ENCODE results near the gene SH3BGRL3. TPM values are rescaled to one million over a fixed set of nuclear protein-coding genes. Genes with fewer than 3 reads are reported as not detected.
"Not testable (repeated sequence)": the region's sequence is repeated elsewhere in the genome, so short reads cannot be mapped to it uniquely, and the experiment has no call there.

Gene SH3BGRL3
- 100 to 1,000 TPM in 2 of 3 donors, 10 to 100 TPM in 1; 54.1 to 269 (median 154) TPM for polyA plus RNA-seq

DNA sequence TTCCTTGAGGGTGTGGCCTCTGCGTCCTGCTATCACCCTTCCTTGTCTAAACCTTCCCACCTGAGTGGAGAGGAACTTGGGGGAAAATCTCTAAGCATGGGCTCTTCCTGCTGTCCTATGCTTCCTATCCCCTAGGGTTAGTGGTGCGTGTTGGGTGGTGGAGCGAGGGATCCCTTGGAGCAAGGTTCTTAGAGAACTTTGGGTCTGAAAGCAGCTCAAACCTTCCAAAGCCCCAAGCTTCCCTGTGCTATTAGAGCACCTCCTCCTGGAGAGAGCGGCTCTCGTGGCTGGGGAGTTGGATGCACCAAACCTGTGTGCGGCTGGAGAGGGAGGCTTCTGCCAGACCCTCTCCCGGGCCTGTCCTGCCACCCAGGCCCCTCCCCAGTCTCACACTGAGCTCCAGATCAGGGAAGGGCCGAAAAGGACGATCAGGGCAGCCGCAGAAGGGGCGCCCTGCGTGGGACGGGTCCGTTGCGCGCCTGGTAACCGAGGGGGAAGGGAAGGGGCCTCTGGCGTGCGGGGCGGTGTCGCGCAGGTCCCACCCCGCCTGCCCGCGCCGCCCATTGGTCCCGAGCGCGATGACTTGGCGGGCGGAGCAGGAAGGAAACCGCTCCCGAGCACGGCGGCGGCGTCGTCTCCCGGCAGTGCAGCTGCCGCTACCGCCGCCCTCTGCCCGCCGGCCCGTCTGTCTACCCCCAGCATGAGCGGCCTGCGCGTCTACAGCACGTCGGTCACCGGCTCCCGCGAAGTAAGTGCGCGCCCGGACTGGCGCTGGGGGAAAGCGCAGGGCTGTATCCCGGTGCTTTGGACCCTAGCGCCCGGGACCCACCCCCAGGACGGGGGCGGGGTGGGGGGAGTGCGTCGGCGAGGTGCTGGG is at the start of gene SH3BGRL3:
SH3BGRL3 (plus strand) TSS at position 631 of the 877 bp plus-strand sequence; CDS start at position 701, 70 bp downstream.
- H3K27ac ChIP-seq (ENCODE audit: low read depth, low read length): peak within 1 kb of the TSS; percentile 75
- WGBS, 3 donors: 1 to 2% (median 1%) methylated on average over 56 to 66 of the region's 66 CpGs

DNA sequence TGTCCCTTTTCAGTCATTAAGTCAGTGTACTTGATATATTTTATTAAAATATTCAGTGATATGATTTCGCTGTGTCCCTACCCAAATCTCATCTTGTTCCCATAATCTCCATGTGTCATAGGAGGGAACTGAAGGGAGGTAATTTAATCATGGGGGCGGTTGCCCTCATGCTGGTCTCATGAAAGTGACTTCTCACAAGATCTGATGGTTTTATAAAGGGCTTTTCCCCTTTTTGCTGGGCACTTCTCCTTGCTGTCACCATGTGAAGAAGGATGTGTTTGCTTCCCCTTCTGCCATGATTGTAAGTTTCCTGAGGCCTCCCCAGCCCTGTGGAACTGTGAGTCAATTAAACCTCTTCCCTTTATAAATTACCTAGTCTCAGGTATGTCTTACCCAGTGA is 49.2 kb upstream of the SH3BGRL3 start:
- 75 to 96% (median 80%) methylated on average over 2 of the region's 2 CpGs for WGBS, 3 donors
- not testable (repeated sequence) for H3K27ac ChIP-seq (ENCODE audit: low read depth, low read length)

DNA sequence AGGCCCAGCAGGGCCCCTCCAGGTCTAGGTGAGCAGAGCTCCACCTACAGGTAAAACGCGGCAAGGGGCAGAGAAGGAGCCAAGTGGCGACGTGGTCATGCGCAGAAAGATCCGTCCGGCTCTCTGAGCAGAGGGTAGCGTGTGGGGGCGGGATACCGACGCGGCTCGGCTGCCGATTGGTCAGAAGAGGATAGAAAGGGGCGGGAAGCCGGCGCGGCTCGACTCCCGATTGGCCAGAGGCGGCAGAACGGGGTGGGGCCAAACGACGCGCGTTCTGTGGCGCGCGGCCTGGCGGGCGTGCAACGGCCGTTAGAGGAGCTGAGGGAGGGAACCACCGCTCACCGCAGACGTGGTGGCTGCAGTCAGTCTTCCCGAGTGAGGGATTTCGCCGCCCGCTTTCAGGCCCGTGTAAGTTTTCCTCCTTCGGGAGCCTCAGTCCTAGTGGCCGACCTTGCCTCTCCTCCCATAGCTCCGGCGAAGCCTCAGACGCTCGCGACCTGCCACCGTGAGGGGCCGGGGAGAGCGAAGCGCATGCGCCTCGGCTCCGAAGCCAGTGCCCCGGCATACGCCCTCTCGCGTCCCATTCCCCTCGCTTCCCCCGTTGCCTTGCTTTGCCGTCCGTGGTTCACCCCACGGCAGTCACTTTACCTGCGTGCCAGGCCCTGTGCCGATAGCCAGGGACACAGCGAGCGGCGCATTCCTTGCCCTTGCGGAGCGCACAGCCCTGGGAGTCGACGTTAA is 45.8 kb upstream of the SH3BGRL3 start, which contains the start of gene CEP85:
CEP85 (plus strand) TSS at position 298 of the 741 bp plus-strand sequence. CDS start 5,584 bp downstream, outside the sequence.
- 0 to 1% (median 0%) methylated on average over 64 to 73 of the region's 73 CpGs for WGBS, 3 donors
- H3K27ac ChIP-seq (ENCODE audit: low read depth, low read length): peak within 1 kb of the TSS; percentile 48

DNA sequence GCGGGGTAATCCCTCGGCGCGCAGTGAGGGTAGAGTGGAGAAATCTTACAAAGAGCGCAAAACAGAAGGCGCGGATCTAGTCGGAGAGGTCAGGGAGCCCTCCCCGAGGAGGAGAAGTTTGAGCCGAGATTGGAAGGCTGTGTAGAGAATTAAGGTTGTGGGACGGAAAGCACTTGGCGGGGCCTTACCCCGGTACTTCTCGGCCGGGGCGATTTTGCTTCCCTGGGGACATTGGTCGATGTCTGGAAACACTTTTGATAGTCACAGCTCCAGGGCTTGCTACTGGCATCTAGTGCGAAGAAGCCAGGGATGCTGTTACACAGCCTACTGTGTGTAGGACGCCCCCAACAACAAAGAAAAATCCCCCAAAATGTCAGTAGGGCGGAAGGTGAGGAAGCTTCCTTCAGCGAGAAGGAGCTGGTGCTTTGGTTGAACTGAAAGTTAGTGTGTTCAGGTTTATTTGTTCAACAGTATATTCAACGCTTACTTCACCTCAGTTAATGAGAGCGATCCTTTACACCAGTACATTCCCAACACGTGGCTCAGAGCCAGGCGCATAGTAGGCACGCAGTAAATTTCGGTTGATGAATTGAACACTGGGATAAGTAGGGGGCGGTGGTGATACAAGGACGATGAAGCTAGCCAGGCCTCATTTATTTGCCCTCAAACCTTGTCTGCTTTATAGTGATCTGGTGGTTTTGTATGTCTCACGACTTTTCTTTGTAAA is 45.1 kb upstream of the SH3BGRL3 start:
- peak overlapping the region; percentile 48 for H3K27ac ChIP-seq (ENCODE audit: low read depth, low read length)
- 2 to 3% (median 2%) methylated on average over 30 of the region's 30 CpGs for WGBS, 3 donors

DNA sequence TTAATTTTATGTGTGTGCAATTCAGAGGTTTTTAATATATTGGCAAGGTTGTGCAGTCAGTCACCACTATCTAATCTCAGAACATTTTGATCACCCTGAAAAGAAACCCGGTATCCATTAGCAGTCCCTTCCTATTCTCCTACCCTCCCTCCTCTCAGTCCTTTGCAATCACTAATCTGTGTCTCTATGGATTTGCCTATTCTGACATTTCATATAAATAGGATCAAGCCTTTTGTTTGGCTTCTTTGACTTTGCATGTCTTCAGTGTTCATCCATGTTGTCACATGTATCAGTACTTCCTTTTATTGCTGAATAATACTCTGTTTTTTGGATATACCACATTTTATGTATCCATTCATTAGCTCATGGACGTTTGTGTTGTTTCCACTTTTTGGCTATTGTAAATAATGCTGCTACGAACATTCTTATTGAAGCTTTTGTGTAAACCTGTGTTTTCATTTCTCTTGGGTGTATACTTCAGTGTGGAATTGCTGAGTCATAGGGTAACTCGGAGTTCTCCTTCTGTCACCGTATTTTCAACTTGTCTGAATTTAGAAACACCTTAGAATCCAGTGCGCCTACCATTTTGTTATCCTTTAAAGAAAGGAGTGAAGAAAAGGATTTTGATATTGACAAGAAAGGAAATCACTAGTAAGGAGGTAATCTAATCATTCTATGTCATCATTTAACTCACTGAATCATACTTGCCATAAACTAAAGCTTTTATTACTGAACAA is 42.5 kb upstream of the SH3BGRL3 start:
- H3K27ac ChIP-seq (ENCODE audit: low read depth, low read length): no peak overlapping the region
- WGBS, 3 donors: 60 to 69% (median 61%) methylated on average over 6 of the region's 6 CpGs

DNA sequence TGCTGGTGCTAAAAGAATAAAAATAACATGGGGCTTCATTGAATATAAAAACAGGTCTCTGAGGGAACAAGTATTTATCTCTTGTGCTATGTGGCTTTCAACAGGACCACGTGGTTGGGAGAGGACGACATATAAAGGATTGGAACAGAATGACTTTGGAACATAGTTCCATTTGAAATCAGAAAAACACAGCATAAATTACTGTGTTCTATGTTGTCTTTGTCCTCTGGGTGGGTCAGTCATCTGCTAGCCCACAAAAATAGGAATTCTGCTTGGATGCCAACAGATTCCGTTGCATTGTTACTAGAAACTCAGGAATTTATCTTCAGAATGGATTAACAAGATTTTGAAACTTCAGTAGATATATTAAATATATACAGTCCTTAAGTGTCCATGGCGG is 40.0 kb upstream of the SH3BGRL3 start:
- 83 to 94% (median 92%) methylated on average over 4 of the region's 4 CpGs for WGBS, 3 donors
- H3K27ac ChIP-seq (ENCODE audit: low read depth, low read length): no peak overlapping the region

DNA sequence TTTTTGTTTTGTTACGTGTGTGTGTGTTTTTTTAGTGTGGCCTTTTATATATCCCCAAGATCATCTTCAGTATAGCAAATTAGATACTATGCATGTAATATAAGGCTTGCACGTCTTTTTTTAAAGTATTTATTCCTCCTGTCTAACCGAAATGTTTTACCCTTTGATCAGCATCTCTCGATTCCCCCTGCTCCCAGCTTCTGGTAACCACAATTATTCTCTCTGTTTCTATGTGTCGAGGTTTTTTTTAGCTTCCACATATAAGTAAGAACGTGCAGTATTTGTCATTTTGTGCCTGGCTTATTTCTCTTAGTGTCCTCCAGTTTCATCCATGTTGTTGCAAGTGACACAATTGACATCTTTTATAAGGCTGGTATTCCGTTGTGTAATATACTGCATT is 27.2 kb upstream of the SH3BGRL3 start:
- WGBS, 3 donors: 76 to 81% (median 79%) methylated on average over 7 of the region's 7 CpGs
- no peak overlapping the region for H3K27ac ChIP-seq (ENCODE audit: low read depth, low read length)

DNA sequence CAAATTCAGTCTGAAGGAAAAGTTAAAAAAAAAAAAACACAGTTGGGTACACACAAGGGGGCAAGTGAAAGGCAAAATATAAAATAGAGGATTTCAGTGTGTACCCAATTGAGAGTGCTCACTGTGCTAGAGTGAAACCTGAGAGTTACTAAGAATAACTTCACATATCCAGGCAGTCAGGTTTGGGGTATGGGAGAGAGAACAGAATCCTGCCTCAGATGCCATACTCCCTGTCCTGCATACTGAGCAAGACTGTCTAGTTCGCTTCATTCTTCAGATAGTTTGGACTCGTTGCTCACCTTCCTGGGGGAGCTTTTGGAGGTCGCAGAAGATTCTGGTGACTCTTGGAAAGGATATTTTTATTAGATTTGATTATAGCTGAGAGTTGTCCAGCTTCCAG is 25.5 kb upstream of the SH3BGRL3 start:
- no peak overlapping the region for H3K27ac ChIP-seq (ENCODE audit: low read depth, low read length)

DNA sequence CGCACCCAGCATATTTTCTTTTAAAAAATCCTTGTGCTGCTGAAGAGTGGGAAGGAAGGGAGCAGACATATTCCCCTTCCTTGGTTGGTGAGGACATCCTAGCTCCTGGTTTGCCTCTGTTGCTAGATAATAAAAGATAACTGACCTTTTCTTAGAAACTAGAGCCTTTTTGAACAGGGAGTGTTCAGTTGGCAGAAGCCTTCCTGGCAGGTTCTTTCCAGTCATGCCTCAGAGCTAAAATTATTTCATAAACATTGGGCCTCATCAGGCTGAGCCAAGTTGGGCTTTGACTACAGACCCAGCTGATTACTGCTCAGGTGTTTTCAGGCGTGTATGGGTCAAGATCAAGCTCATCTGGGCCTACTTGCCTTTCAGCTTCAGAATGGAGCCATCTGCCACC is 22.7 kb upstream of the SH3BGRL3 start:
- WGBS, 3 donors: 89 to 95% (median 95%) methylated on average over 2 of the region's 2 CpGs

More for the DNA sequence above, 25.5 kb upstream of the SH3BGRL3 start:
- WGBS, 3 donors: 90 to 95% (median 92%) methylated on average over 3 of the region's 3 CpGs

DNA sequence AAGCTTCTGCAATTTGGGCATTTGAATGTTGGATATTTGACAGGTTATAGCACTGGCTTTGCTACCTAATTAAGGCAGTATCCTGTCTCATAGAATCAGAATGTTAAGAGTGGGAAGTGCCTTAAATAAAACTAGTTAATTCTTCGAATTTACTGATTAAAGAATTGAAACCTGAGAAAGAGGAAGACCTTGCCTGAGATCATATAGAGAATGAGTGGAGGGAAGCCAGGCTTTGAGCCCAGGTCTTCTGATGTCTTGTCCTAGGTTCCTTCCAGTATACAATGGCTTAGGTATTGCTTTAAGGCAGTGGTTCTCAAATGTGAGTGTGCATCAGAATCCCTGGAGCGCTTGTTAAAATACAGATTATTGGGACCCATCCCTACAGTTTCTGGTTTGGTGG is 20.9 kb upstream of the SH3BGRL3 start:
- H3K27ac ChIP-seq (ENCODE audit: low read depth, low read length): no peak overlapping the region
- 80 to 83% (median 81%) methylated on average over 2 of the region's 2 CpGs for WGBS, 3 donors

More for the DNA sequence above, 22.7 kb upstream of the SH3BGRL3 start:
- no peak overlapping the region for H3K27ac ChIP-seq (ENCODE audit: low read depth, low read length)

DNA sequence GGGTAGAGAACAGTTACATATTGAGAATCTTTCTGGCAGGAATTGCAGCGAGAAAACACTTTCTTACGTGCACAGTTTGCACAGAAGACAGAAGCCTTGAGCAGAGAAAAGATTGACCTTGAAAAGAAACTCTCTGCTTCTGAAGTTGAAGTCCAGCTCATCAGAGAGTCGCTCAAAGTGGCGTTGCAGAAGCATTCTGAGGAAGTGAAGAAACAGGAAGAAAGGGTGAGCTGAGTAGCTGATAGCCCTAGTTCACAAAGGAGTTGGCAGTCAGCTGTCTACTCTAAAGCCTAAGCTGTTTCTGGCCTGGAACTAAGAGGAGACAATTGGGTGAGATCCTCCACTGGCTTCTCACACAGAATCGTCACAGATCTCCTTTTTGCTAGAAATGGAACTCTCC is 20.3 kb upstream of the SH3BGRL3 start:
- H3K27ac ChIP-seq (ENCODE audit: low read depth, low read length): no peak overlapping the region
- 61 to 90% (median 76%) methylated on average over 5 of the region's 5 CpGs for WGBS, 3 donors

DNA sequence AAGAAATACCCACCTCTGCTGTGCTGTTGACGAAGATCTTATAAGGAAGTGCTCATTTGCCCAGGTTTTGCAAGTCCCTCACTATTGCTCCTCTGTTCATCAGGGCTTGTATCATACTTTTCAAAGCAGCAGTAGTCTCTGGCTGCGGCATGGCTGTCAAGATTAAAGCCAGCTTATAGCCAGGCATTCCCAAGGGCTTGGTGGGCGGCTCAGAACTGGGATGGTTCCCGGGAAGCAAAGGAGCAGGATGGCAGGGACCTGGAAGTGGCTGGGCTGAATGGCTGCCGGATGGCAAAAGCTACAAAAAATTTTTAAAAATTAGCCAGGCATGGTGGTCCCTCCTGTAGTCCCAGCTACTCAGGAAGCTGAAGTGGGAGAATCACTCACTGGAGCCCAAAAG is 16.7 kb upstream of the SH3BGRL3 start:
- H3K27ac ChIP-seq (ENCODE audit: low read depth, low read length): no peak overlapping the region
- 84 to 93% (median 92%) methylated on average over 5 of the region's 5 CpGs for WGBS, 3 donors

DNA sequence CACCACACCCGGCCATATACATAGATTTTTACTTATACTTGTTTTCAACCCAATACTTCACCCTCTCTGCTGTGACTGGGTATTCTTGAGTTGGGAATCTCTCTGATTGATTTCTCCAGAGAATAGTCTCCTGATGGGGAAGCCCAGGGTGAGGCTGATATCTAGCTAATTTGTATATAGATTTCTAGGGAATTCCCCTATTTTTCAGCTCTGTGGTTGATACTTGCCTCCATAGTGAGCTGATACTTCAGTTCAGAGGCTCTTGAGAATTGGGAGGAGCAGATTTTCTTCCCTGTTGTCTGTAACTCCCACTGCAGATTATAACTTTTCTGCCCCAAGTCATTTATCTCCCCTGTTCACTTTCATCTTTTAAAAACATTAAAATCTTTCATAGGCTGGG is 14.5 kb upstream of the SH3BGRL3 start:
- 96 to 100% (median 98%) methylated on average over 1 of the region's 1 CpG for WGBS, 3 donors
- no peak overlapping the region for H3K27ac ChIP-seq (ENCODE audit: low read depth, low read length)

DNA sequence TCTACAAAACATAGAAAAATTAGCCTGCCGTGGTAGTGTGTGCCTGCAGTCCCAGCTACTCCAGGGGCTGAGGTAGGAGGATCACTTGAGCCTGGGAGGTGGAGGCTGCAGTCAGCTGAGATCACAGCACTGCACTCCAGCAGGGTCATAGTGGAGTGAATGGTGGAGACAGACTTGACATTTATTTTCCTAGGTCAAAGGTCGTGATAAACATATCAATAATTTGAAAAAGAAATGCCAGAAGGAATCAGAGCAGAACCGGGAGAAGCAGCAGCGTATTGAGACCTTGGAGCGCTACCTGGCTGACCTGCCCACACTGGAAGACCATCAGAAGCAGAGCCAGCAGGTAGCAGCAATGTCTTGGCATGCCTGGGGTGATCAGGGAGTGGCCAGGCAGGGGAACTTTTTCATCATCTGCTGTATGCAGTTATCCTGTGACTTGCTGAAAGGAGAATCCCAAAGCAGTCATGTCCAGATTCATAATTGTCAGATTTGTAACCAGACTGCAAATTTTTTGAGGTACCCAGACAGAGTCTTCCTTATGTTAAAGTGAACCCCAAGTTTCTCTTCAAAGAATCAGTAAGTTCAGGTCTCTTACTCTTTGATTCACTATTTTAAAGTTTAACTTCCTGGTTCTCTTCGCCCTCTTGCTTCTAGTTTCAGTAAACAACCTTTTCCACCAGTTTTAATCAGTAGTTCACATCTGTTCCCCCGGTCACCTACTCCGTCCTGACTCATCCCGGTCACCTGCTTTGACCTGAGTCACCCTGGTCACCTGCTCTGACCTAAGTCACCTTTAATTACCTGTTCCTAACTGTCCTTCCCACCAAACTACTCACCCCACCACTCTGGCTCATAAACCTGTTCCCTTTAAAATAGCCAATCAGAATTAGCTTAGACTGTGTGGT is 11.3 kb upstream of the SH3BGRL3 start:
- no peak overlapping the region for H3K27ac ChIP-seq (ENCODE audit: low read depth, low read length)
- 96 to 97% (median 97%) methylated on average over 9 of the region's 9 CpGs for WGBS, 3 donors

DNA sequence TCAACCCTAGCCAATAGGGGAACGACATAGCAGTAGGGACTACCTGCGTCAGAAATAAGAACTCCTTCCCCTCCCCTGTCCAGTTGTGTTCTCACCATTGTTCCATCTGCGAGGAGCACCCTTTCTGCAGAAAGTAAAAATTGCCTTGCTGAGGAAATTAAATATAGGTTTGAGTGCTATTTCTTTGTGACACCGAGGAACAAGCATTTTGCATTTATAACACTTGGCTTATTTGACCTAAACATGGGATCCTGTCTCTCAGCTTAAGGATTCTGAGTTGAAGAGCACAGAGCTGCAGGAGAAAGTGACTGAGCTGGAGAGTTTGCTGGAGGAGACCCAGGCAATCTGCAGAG is 10.7 kb upstream of the SH3BGRL3 start:
- 96 to 99% (median 98%) methylated on average over 4 of the region's 4 CpGs for WGBS, 3 donors
- no peak overlapping the region for H3K27ac ChIP-seq (ENCODE audit: low read depth, low read length)

DNA sequence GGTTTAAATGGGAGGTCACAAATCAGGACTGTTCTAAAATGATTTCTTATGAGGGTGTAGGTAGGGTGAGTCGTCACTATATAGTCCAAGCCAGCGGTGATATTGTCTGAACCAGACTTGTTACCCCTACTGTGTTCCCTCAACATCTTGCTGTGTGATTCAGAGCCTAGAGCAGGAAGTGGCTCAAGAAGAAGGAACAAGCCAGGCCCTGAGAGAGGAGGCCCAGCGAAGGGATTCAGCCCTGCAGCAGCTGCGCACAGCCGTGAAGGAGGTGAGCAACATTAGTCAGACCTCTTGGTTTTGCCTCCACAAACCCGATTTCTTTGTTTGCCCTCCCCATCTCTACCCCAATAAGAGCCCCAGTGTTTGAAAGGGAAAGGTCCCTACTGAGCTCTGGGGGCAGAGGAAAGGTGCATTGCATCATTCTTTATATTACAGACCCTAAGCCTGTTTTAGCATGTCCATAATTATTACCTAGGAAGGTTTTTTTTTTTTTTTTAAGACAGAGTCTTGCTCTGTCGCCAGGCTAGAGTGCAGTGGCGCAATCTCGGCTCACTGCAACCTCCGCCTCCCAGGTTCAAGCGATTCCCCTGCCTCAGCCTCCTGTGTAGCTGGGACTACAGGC is 5.0 kb upstream of the SH3BGRL3 start:
- WGBS, 3 donors: 59 to 86% (median 71%) methylated on average over 11 of the region's 11 CpGs
- H3K27ac ChIP-seq (ENCODE audit: low read depth, low read length): peak overlapping the region; percentile 42

All from adipose tissue (tissue), 3 donors.